ENCODE data around the gene USP16. TPM values are rescaled to one million over a fixed set of nuclear protein-coding genes. Genes with fewer than 3 reads are reported as not detected.
"Not testable (repeated sequence)": the region's sequence is repeated elsewhere in the genome, so short reads cannot be mapped to it uniquely, and the experiment has no call there.

Gene USP16
- total RNA-seq, 1 donor from 2014 or later, result 30.4 TPM

GRCh38 chr21:29076731-29077640 is 52.5 kb downstream of the USP16 start:
- intact Hi-C loops (cut with DNase I), result loop anchor here (10.0 kb wide), 1 partner anchor 218 kb away; the partner anchor contains the start of gene BACH1
- DNase-seq (ENCODE audit: missing footprints), result peak; percentile 82
- not testable (repeated sequence) for ATAC-seq

- DNase-seq (ENCODE audit: missing footprints), result no peak
- ATAC-seq, result no peak
- intact Hi-C loops (cut with DNase I), result loop anchor here (10.0 kb wide), 1 partner anchor 217 kb away; the partner anchor contains the start of gene BACH1
Measured at GRCh38 chr21:29077651-29078090, 53.2 kb downstream of the USP16 start.

GRCh38 chr21:29078869-29079767 is 54.6 kb downstream of the USP16 start:
- intact Hi-C loops (cut with DNase I), result loop anchor here (10.0 kb wide), 1 partner anchor 216 kb away; the partner anchor contains the start of gene BACH1
- ATAC-seq, result peak; percentile 31
- DNase-seq (ENCODE audit: missing footprints), result no peak

- ATAC-seq (no peak), DNase-seq (ENCODE audit: missing footprints) (no peak)
- intact Hi-C loops (cut with DNase I), result no loop called here
Measured at GRCh38 chr21:29080454-29080941, 56.0 kb downstream of the USP16 start.

GRCh38 chr21:29082046-29082815 is 57.8 kb downstream of the USP16 start:
- intact Hi-C loops (cut with DNase I), result no loop called here
- ATAC-seq (no peak), DNase-seq (ENCODE audit: missing footprints) (no peak)

GRCh38 chr21:29083306-29083705 is 58.8 kb downstream of the USP16 start:
- intact Hi-C loops (cut with DNase I), result no loop called here
- no peak for DNase-seq (ENCODE audit: missing footprints)
- ATAC-seq, result no peak

- intact Hi-C loops (cut with DNase I), result no loop called here
- ATAC-seq (no peak), DNase-seq (ENCODE audit: missing footprints) (no peak)
Measured at GRCh38 chr21:29084372-29084771, 59.9 kb downstream of the USP16 start.

GRCh38 chr21:29085106-29085752 is 60.8 kb downstream of the USP16 start:
- intact Hi-C loops (cut with DNase I), result loop anchor here (5.0 kb wide), 1 partner anchor 762 kb away; no protein-coding TSS in a partner anchor
- ATAC-seq (no peak), DNase-seq (ENCODE audit: missing footprints) (no peak)

- intact Hi-C loops (cut with DNase I), result loop anchor here (10.0 kb wide), 1 partner anchor 64 kb away; no protein-coding TSS in a partner anchor
- DNase-seq (ENCODE audit: missing footprints), result no peak
- ATAC-seq, result no peak
Measured at GRCh38 chr21:29091033-29091432, 66.6 kb downstream of the USP16 start.

- no peak for DNase-seq (ENCODE audit: missing footprints)
- no peak for ATAC-seq
- intact Hi-C loops (cut with DNase I), result loop anchor here (10.0 kb wide), 1 partner anchor 62 kb away; no protein-coding TSS in a partner anchor
Measured at GRCh38 chr21:29092102-29092959, 67.9 kb downstream of the USP16 start.

GRCh38 chr21:29096218-29097015 is 71.9 kb downstream of the USP16 start:
- no peak for DNase-seq (ENCODE audit: missing footprints)
- intact Hi-C loops (cut with DNase I), result loop anchor here (5.0 to 10.0 kb wide), 2 partner anchors 58 to 756 kb away; no protein-coding TSS in a partner anchor
- ATAC-seq, result no peak

GRCh38 chr21:29098156-29098555 is 73.7 kb downstream of the USP16 start:
- intact Hi-C loops (cut with DNase I), result loop anchor here (5.0 to 10.0 kb wide), 2 partner anchors 57 to 754 kb away; no protein-coding TSS in a partner anchor
- DNase-seq (ENCODE audit: missing footprints), result no peak
- ATAC-seq, result no peak

GRCh38 chr21:29102791-29103257 is 78.4 kb downstream of the USP16 start:
- intact Hi-C loops (cut with DNase I), result no loop called here
- ATAC-seq (no peak), DNase-seq (ENCODE audit: missing footprints) (no peak)
